NCI-H1436 treated with DMSO at 0.1 percent for 48 hours (cell line): ENCODE measurements around the gene KDM4F.
"Not testable (repeated sequence)": the region's sequence is repeated elsewhere in the genome, so short reads cannot be mapped to it uniquely, and the experiment has no call there.

ENCODE experiments used
- DNase-seq: peaks from one replicate; lab custom pipeline; 2025; lab: John Stamatoyannopoulos, UW

KDM4F gene

DNA sequence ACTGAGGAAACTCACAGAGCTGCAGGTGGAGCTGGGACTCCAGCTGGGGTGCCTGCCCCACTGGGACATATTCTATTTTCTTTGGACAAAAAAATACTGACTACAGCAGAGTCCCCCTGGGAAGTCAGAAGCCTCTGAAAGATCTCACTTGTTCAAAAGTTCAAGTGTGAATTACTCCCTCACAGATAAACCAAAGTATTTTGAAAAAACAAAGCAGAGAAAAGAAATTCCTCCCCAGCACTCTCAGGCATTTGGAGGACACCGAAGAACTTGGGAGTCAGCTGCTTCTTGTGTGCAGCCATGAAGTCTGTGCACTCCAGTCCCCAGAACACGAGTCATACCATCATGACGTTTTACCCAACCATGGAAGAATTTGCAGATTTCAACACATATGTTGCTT is at the start of gene KDM4F:
Gene KDM4F, plus strand, starts transcription at position 301 of the 400 bp plus-strand sequence.
- not testable (repeated sequence) for DNase-seq

DNA sequence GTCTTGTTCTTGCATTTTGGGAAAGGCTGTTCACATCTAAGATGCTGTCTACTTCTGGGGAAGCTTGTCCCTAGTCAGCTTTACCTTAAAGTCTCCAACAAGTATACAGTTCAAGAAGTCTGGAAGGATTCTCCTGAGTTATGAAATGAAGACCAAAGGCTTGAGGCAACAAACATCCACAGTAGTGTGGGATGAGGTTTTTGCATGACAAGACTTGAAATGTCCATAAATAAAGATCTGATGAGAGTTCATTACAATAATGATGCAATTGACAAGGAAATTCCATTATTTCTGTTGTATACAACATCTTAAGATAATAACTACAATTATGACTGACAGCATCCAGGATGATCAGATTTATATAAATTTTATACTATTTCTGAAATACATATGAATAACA is 45.5 kb upstream of the KDM4F start:
- DNase-seq, result no peak

DNA sequence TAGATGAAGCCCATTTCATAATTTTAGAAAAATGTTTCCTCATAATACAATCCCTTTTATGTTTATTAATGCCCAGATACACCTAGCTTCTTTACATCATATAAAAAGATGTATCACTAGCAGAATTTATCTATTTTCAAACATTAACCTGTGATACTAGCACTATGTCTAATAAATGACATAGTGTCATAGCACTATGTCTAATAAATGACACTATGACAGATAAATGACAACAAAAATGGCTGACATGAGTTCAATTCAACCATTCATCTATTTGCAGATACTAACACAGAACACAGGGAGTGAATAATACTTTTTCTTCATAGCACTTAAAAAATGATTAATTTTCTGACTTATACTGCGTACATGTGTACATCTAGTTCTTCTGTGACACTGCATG is 43.6 kb upstream of the KDM4F start:
- DNase-seq, result no peak

DNA sequence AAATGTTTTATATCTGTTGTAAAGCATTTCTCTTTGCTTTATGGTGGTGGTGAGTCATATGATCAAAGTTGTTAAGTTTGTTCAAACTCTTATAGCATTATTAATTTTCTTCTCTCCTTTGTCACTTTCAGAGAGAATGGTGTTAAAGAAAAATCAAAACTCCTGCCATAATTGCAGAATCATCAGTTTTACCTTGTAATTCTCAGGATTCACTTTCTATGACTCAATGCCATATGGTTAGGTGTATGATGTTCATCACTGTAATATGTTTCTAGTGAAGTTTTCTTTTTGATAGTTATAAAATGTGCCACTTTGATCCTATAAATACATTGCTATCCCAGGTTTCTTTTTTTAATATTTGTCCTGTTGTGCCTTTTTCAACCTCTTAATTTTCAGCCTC is 37.8 kb upstream of the KDM4F start:
- DNase-seq, result no peak

DNA sequence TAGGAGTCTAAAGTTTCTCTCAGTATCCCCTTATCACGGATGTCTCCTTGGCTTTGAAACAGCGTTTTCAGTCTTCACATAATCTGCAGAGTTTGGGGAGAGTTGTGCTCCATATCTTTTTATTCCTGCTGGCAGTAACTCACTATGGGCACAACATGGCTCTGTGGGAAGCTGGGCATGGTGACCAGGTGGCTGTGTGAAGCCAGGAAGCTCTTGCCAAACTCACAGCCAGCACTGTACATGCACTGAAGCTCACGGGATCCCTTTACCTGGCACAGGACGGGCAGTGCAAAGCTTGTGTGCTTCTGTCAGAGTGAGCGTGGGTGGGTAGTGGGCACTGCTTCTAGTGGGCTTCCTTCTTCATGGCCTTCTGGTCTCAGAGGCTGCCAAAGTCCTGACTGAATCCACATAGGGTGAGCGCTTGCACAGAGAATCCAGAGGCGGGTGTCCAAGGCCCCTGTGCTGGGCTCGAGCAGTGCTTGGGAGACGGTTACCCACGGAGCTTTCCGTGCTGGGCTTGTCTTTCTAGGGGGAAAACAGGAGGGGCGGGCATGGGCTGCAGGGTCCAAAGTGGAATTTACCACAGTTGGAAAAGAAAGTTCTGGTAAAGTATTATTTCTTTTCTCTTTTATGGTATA is 34.9 kb upstream of the KDM4F start:
- DNase-seq, result no peak

DNA sequence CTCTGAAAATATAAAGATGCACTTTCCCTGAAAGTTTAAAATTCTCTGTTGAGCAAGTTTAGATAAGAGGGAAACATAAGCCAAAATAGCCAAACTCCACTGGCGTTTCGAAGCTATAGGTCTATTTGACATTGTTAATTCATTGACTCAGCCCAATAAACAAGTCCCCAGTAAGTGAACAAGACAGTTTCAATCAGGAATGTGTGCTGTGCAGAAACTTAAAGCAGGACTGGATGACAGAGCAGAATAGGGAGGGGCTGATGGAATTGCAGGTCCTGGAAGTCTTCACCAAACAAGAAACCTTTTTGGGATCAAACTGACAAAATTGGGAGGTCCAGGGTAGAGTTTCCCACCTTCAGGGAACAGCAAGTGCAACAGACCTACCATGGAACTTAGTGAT is 33.1 kb upstream of the KDM4F start:
- no peak for DNase-seq

DNA sequence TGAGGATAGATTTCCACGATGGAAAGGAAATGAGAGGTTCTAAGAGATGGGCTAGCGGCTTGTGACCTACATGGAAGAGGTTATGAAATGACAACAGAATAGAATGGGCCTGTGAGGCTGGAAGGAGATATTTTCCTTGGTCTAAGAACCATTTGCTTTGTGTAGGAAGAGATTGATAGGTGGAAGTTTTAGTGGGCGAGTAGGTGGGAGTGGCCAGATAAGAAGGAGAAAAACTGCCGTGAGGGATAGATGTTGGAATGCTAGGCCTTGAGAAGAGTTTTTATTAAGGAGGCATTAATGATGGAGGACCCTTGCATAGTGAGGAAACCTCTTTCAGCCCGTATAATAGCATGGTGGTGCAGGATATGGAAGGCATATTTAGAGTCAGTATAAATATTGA is 27.8 kb upstream of the KDM4F start:
- not testable (repeated sequence) for DNase-seq

DNA sequence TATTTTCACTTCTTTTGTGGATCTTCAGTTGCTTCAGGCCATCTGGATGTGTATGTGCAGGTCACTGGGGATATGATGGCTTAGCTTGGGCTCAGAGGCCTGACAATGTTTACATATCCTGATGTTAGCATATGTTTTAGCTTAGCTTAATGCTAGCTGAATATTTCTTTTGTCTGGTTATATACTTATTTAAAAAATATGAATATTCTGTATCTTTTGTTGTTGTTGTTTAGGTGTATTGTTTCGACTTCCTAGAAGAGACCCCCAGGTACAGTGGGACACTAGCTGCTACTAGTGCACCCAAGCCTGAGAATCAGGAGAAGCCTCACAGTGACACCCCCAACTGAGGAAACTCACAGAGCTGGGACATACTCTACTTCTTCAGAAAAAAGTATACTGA is 24.3 kb upstream of the KDM4F start, which contains the start of gene KDM4E:
Gene KDM4E, plus strand, starts transcription at position 301 of the 400 bp plus-strand sequence. CDS start 300 bp downstream, outside the sequence.
- no peak for DNase-seq

DNA sequence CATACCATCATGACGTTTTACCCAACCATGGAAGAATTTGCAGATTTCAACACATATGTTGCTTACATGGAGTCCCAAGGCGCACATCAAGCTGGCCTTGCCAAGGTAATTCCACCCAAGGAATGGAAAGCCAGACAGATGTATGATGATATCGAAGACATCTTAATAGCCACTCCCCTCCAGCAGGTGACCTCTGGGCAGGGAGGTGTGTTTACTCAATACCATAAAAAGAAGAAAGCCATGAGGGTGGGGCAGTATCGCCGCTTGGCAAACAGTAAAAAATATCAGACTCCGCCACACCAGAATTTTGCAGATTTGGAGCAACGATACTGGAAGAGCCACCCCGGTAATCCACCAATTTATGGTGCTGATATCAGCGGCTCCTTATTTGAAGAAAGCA is 23.6 kb upstream of the KDM4F start:
- not testable (repeated sequence) for DNase-seq

DNA sequence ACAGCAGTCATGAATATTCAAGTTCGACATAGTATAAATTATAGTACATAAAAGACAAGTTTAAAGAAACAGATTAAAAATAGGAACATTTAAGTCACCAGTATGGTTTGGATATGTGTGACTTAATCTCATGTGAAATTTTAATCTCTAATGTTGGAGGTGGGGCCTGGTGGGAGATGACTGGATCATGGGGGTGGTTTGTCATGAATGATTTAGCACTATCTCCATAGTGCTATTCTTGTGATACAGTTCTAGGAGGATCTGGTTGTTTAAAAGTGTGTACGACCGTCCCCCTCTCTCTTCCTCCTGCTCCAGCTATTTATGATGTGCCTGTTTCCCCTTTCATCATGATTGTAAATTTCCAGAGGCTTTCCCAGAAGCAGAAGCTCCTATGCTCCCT is 20.9 kb upstream of the KDM4F start:
- no peak for DNase-seq

DNA sequence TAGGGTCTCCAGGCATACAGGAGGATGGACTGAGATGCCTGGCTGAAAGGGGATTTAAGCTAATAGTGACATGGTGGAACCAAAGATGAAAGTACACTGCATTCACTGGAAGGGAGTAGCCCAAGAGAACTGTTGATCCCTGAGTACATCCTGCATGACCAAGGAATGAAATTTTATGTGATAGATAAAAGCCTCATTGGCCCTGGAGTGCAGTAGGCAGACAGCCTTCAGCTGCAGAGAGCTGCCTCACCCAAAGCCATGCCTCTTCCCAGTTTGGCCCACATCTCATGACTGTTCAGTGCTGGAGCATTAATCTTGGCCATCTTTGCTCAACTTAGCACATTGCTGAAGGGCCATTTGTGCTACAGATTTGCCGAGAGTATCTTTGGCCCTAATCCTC is 16.2 kb upstream of the KDM4F start:
- no peak for DNase-seq

DNA sequence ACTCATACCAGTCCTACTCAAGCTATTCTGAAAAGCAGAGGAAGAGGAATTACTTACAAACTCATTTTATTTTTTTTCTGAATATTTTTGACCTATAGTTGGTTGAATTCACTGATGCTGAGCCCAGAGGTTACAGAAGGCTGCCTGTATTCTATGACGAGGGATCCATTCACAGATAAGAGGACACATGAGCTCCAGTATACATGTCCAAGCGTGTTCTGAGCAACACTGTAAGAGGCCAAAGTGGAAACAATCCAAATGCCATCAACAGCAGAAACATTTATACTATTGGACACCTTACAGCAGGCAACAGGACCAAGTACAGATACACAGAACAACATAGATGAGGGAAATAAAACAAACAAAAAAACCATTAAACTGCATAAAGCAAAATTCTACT is 13.9 kb upstream of the KDM4F start:
- no peak for DNase-seq

DNA sequence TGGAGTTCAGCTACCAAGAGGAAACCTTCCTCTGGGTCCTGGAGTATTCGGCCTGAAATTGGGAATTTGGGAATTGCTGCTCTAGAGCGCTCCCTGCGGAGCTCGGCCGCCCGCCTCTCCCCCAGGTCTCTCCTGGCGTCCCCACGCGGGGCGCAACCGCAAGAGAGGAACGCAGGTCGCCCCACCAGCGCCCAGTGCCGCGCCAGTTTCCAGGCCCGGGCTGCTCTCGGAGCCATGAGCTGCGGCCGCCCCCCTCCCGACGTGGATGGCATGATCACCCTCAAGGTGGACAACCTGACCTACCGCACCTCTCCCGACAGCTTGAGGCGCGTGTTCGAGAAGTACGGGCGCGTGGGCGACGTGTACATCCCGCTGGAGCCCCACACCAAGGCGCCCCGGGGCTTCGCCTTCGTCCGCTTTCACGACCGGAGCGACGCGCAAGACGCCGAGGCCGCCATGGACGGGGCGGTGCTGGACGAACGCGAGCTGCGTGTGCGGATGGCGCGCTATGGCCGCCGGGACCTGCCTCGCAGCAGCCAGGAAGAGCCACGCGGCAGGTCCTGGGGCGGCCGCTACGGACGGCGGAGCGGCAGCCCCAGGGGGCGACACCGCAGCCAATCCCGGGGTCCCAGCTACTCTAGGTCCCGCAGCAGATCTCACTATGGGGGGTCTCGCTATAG is 11.7 kb upstream of the KDM4F start:
- DNase-seq, result not testable (repeated sequence)

DNA sequence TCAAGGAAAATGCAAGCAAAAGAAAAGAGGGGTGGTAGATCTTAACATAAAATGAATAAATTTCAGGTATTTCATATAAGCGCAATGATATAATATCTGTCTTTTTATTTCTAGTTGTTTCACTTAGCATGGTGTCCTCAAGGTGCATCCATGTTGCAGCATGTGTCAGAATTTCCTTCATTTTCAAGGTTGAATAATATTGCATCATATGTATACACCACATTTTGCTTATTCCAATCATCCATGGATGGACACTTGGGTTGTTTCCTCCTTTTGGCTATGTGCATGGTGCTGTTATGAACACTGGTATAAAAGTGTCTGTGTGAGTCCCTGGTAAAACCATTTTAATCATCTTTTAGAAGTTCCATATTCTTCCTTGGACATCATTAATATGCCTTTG is 7.0 kb upstream of the KDM4F start:
- DNase-seq, result no peak

DNA sequence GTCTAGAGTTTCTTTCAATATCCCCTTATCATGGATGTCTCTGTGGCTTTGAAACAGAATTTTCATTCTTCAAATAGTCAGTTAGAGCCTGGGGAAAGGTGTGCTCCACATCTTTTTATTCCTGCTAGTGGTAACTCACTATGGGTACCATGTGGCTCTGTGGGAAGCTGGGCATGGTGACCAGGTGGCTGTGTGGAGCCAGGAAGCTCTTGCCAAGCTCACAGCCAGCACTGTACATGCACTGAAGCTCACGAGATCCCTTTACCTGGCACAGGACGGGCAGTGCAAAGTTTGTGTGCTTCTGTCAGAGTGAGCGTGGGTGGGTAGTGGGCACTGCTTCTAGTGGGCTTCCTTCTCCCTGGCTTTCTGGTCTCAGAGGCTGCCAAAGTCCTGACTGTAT is 6.3 kb upstream of the KDM4F start:
- DNase-seq, result no peak

DNA sequence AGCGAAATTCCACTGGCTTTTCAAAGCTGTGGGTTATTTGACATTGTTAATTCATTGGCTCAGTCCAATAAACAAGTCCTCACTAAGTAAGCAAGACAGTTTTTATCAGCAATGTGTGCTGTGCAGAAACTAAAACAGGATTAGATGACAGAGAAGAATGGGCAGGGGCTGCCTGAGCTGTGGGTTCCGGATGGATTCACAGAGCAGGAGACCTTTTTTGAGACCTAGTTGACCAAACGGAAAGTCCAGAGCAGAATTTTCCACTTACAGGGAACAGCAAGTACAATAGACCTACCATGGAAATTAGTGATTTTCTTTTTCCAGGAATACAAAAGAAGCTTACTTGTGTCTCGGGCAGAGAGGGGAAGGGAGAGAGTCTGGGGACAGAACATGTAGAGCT is 5.2 kb upstream of the KDM4F start:
- no peak for DNase-seq

DNA sequence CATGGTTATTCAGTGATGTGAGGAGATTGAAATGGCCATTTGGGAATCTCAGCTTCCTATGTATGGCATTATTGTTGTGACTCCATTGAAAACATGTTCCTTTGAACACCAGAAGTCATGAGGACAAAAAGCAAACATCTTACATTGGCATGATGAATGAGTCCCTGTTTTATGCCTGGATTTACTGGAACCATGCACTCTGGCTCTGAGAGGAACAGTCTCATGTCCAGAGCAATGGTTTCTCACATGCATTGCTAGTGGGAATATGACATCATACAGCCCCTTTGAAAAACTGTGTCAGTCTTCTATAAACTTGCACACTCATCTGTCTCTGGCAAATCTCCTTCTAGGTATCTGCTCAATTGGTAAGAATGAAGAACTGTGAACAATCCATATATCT is 3.4 kb upstream of the KDM4F start:
- no peak for DNase-seq

DNA sequence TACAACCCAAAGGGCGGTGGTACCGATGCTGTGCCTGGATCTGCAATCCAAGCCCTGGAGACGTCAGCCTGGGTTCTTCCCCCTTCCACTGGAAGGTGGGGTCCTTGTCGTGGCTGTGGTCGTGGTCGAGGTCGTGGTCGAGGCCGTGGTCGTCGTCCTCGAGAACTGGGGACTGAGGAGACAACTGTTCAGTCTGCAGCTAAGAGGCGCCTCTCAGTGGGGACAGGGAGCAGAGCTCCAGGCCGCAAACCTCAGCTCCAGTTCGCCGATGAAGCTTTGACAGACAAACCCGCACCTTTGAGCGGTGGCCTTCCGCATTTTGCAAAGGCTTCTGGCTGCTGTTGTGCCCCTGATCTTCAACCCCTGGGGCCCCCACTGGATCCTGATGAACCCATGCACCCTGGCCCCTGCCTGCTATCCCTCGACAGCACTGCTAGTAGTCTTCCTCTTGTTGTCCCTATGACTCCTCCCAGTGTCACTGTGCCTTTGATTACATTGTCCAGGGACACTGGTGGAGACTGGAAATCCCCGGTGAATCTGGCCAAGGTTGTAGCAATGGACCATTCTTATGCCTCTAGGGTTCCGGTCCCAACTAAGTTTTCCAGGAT is 1.5 kb downstream of the KDM4F start:
- no peak for DNase-seq

DNA sequence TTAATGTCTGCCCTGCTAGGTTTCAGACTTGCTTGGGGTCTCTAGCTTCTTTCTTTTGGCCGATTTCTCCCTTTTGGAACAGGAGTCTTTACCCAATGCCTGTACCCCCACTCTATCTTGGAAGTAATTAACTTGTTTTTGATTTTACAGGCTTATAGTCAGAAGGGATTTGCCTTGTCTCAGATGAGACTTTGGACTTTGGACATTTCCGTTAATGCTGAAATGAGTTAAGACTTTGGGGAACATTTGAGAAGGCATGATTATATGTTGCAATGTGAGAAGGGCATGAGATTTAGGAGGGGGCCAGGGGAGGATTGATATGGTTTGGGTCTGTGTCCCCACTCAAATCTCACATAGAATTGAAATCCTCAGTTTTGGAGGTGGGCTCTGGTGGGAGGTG is 5.1 kb downstream of the KDM4F start:
- no peak for DNase-seq

DNA sequence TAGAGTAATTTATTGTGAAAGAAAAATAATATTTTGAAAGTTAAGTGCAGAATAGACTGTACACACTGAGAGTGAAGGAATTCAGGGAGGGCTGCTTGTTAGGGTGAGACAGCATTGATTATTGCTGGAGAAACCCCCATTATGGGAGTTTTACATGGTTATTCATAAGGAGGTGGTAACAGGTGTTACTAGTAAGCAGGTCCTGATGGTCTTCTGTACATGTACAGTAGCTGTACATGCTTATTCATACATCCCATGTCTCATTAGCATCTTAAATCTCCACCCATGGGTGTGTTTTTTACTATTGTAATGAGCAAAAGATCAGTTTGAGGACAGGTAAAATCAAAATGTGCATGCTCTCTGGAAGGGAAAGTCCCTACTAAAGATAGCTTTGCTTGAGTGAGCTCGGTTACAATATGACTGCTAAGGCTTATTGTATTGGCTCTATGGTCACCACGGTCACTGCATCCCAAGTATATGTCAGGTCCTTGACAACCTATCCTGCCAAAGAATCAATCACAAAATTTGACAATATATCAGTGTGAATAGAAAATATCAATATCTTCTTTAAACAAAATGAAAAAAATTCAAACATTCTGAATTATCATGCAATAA is 6.2 kb downstream of the KDM4F start:
- no peak for DNase-seq

DNA sequence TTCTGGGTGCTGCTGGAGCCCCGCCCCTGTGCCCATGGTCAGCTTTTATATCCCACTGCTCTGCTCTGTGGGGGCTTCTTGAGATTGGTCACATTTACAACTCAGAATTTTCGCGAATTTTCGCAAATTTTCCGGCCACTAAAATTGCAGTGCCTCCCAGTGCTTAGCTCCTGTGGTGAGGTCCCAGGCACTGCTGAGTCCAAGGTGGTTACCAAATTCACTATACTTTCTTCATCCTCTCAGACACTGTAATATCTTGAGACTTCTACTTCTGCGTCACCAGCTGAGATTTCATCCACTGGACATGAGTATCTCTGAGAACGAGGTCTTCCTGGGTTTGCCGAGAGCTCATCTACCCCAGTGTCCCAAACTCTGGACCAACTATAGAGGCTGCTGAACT is 8.7 kb downstream of the KDM4F start:
- no peak for DNase-seq

DNA sequence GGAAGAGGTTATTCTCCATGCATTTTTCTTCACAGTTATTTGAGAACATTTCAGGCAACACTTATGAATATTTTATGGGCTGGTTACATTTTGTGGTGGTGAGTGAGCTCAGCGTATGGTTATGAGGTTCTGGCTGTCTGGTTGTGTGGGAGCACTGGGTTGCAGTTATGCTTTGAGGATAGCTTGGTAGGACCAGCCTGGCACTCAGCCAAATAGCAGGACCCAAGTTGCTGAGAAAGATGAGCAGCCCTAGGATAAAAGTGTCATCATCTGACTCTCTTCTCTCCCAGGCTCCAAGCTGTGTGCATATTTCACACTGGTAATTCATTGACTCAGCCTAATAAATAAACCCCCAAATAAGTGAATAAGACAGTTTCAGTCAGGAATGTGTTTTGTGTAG is 9.4 kb downstream of the KDM4F start:
- no peak for DNase-seq

DNA sequence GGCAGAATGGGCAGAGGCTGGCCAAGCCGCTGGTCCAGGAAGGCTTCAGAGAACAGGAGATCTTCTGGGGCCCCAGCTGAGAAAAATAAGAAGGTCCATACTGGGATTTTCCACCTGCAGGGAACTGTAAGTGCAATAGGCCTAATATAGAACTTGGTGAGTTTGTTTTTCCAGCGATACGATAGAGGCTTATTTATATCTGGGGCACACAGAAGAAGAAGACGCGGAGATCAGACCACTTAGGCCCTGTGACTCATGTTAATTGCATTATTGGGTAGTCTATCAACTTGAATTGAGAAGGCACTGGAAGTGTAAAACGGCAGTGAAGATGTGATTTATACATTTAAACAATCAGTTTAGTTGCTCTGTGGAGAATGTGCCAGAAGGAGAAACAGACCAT is 9.8 kb downstream of the KDM4F start:
- no peak for DNase-seq
